Gastrocnemius medialis (tissue), 4 donors: ENCODE data around the gene TXNDC5. TPM values are rescaled to one million over a fixed set of nuclear protein-coding genes. Genes with fewer than 3 reads are reported as not detected.

Source experiments
- ATAC-seq, 2 donors: fragments of 150-250 bp; one replicate each; pipeline ENCODE4 v1.9.1; 2016
- DNase-seq, 2 donors: peaks; one replicate each; pipeline ENCODE4 v3.0.0-alpha.2; 2019
- H3K27ac ChIP-seq, 4 donors: fragments of 200-600 bp; sonication (generic); 1 replicate in 1 of 4; 2 replicates in 3 of 4; pipeline ENCODE4 v1.5.1; 2016 to 2018; ENCODE audit warnings: mild to moderate bottlenecking in 2 of 4, moderate library complexity in 1 of 4
- H3K27me3 ChIP-seq, 3 donors: fragments of 200-600 bp; sonication (generic) in 2 of 3; 1 replicate in 1 of 3; 2 replicates in 2 of 3; pipeline versions ENCODE4 v1.5.1 to v1.6.0; 2016 to 2019; ENCODE audit warnings: mild to moderate bottlenecking in 1 of 3, moderate library complexity in 1 of 3
- H3K36me3 ChIP-seq, 2 donors: fragments of 200-600 bp; sonication (generic) in 1 of 2; one replicate each; pipeline ENCODE4 v1.5.1; 2017 to 2018
- H3K4me1 ChIP-seq, 2 donors: fragments of 200-600 bp; sonication (generic) in 1 of 2; one replicate each; pipeline ENCODE4 v1.5.1; 2016 to 2017; ENCODE audit warnings: mild to moderate bottlenecking in 2 of 2
- H3K4me3 ChIP-seq, 4 donors: fragments of 200-600 bp; sonication (generic) in 3 of 4; 1 replicate in 1 of 4; 2 replicates in 3 of 4; pipeline ENCODE4 v1.5.1; 2016 to 2019; ENCODE audit warnings: mild to moderate bottlenecking in 2 of 4
- H3K9me3 ChIP-seq, 3 donors: fragments of 200-600 bp; sonication (generic) in 2 of 3; 1 replicate in 1 of 3; 2 replicates in 2 of 3; pipeline ENCODE4 v1.5.1; 2016 to 2019
- CTCF ChIP-seq, 5 experiments: fragments of 450-650 bp in 3 of 5; fragments of 200-600 bp in 2 of 5; sonication (generic) in 2 of 5; IDR thresholded peaks in 4 of 5; conservative IDR thresholded peaks in 1 of 5; 1 replicate in 4 of 5; 2 replicates in 1 of 5; pipeline ENCODE4 v1.5.1; 2016 to 2019; ENCODE audit warnings: antibody characterized with exemption in 5 of 5, mild to moderate bottlenecking in 3 of 5, moderate library complexity in 3 of 5
- POLR2A ChIP-seq, 2 donors: fragments of 450-650 bp; IDR thresholded peaks; one replicate each; pipeline ENCODE4 v1.6.1; 2017; ENCODE audit warnings: antibody characterized with exemption in 2 of 2, mild to moderate bottlenecking in 2 of 2, moderate library complexity in 2 of 2
- in situ Hi-C, 4 donors: fragments of 200-750 bp; cut with MboI; loops; one replicate each; pipeline versions ENCODE4 v1.15.0 to v1.8.0; 2017; ENCODE audit warnings: low sequenced_read_pairs in 4 of 4
- intact Hi-C: fragments of 100-400 bp; cut with DNase I; formaldehyde crosslinking; loops from one replicate; pipeline ENCODE4 v1.15.1; 2023; ENCODE audit warnings: low total_unique reads
- total RNA-seq, 4 donors: library from RNA; depleted of rRNA; stranded (reverse); fragments of >200 nt; gene quantifications; one replicate each; pipeline versions ENCODE4 v1.1.0 to v1.2.3, GENCODE V29; 2016

The TXNDC5 gene
- total RNA-seq, 4 donors from 2014 or later = 29.9 to 43.3 (median 38.8) TPM

- DNase-seq = no peak
- Histone ChIP-seq H3K4me1 (peaks cover 43 to 44% of the 10 kb centered on the region in 2 donors), H3K4me3 (no peak overlapping the region), H3K9me3 (no peaks in the 10 kb centered on the region), H3K27me3 (no peaks in the 10 kb centered on the region), H3K27ac (no peak overlapping the region), H3K36me3 (peaks cover 0 to 48% of the 10 kb centered on the region in 2 donors)
- intact Hi-C loops = loop anchor here (5.0 kb wide), 1 partner anchor 159 kb away; the partner anchor contains the start of gene BLOC1S5
- no peak for TF ChIP-seq POLR2A (IDR thresholded peaks at IDR 0.05)
- TF ChIP-seq CTCF (IDR thresholded peaks at IDR 0.05 in 4 of 5, conservative IDR thresholded peaks at IDR 0.05 in 1 of 5) = no peak
- in situ Hi-C loops = no loop called here
- no peak for ATAC-seq
These were observed 7.7 kb downstream of the TXNDC5 start for GRCh38 chr6:7902867-7903266.

- in situ Hi-C loops (no loop called here), intact Hi-C loops (loop anchor here (5.0 kb wide), 1 partner anchor 160 kb away; the partner anchor contains the start of gene BLOC1S5)
- Histone ChIP-seq H3K4me1 (peaks cover 43 to 44% of the 10 kb centered on the region in 2 donors), H3K27ac (no peak overlapping the region), H3K9me3 (no peaks in the 10 kb centered on the region), H3K27me3 (no peaks in the 10 kb centered on the region), H3K36me3 (peaks cover 0 to 52% of the 10 kb centered on the region in 2 donors), H3K4me3 (no peak overlapping the region)
- DNase-seq (no peak), ATAC-seq (no peak)
- TF ChIP-seq CTCF (IDR thresholded peaks at IDR 0.05 in 4 of 5, conservative IDR thresholded peaks at IDR 0.05 in 1 of 5) (no peak), POLR2A (IDR thresholded peaks at IDR 0.05) (no peak)
These were observed 8.4 kb downstream of the TXNDC5 start for GRCh38 chr6:7902221-7902620.

- Histone ChIP-seq H3K4me3 (no peak overlapping the region), H3K27me3 (no peaks in the 10 kb centered on the region), H3K36me3 (peaks cover 0 to 56% of the 10 kb centered on the region in 2 donors), H3K4me1 (peaks cover 39 to 44% of the 10 kb centered on the region in 2 donors), H3K9me3 (no peaks in the 10 kb centered on the region), H3K27ac (no peak overlapping the region)
- in situ Hi-C loops (no loop called here), intact Hi-C loops (loop anchor here (5.0 kb wide), 1 partner anchor 161 kb away; the partner anchor contains the start of gene BLOC1S5)
- no peak for ATAC-seq
- TF ChIP-seq POLR2A (IDR thresholded peaks at IDR 0.05) (no peak), CTCF (IDR thresholded peaks at IDR 0.05 in 4 of 5, conservative IDR thresholded peaks at IDR 0.05 in 1 of 5) (no peak)
- DNase-seq = no peak
These were observed 8.8 kb downstream of the TXNDC5 start for GRCh38 chr6:7901780-7902179.

- intact Hi-C loops (loop anchor here (5.0 kb wide), 1 partner anchor 161 kb away; the partner anchor contains the start of gene BLOC1S5), in situ Hi-C loops (no loop called here)
- ATAC-seq = no peak
- no peak for DNase-seq
- H3K9me3 ChIP-seq = no peaks in the 10 kb centered on the region
- peaks cover 35 to 40% of the 10 kb centered on the region in 2 donors for H3K4me1 ChIP-seq
- TF ChIP-seq CTCF (IDR thresholded peaks at IDR 0.05 in 4 of 5, conservative IDR thresholded peaks at IDR 0.05 in 1 of 5) (no peak), POLR2A (IDR thresholded peaks at IDR 0.05) (no peak)
- H3K36me3 ChIP-seq = peaks cover 0 to 64% of the 10 kb centered on the region in 2 donors
- no peaks in the 10 kb centered on the region for H3K27me3 ChIP-seq
- H3K27ac ChIP-seq = no peak overlapping the region
- no peak overlapping the region for H3K4me3 ChIP-seq
These were observed 9.5 kb downstream of the TXNDC5 start for GRCh38 chr6:7901056-7901455.

- Histone ChIP-seq H3K4me1 (peaks cover 31 to 36% of the 10 kb centered on the region in 2 donors), H3K27me3 (no peaks in the 10 kb centered on the region), H3K9me3 (no peaks in the 10 kb centered on the region), H3K36me3 (peaks cover 0 to 68% of the 10 kb centered on the region in 2 donors), H3K4me3 (no peak overlapping the region), H3K27ac (peak overlapping the region in 1 of 4 donors; percentile 60)
- in situ Hi-C loops = no loop called here
- intact Hi-C loops = loop anchor here (5.0 kb wide), 1 partner anchor 162 kb away; the partner anchor contains the start of gene BLOC1S5
- no peak for TF ChIP-seq POLR2A (IDR thresholded peaks at IDR 0.05)
- no peak for TF ChIP-seq CTCF (IDR thresholded peaks at IDR 0.05 in 4 of 5, conservative IDR thresholded peaks at IDR 0.05 in 1 of 5)
- ATAC-seq = no peak
- no peak for DNase-seq
These were observed 10.0 kb downstream of the TXNDC5 start for GRCh38 chr6:7900621-7901020.
